ENCODE results near the gene MBD6. TPM values are rescaled to one million over a fixed set of nuclear protein-coding genes. Genes with fewer than 3 reads are reported as not detected.
A peak's percentile ranks its signal among the peaks of the same experiment; 100 is the strongest.

The MBD6 gene
- total RNA-seq, 1 donor from 2014 or later, result 58.5 TPM

- Histone ChIP-seq H3K4me1 (ENCODE audit: insufficient read depth, low read length) (peaks cover 17% of the 10 kb centered on the region), H3K4me3 (ENCODE audit: insufficient read depth, low read depth, low read length) (no peak overlapping the region), H3K27ac (ENCODE audit: low read depth, low read length) (no peak overlapping the region), H3K79me2 (ENCODE audit: insufficient read depth, low read length) (peaks cover 3% of the 10 kb centered on the region), H2AFZ (ENCODE audit: low read depth, low read length) (no peak overlapping the region), H3K27me3 (ENCODE audit: insufficient read depth, low read length) (peaks cover 10% of the 10 kb centered on the region), H3K9ac (ENCODE audit: low read length) (no peak overlapping the region), H3K4me2 (ENCODE audit: low read length) (peak overlapping the region; percentile 69), H3K9me3 (ENCODE audit: insufficient read depth, low read depth, low read length) (no peaks in the 10 kb centered on the region), H4K20me1 (ENCODE audit: insufficient read depth, low read length) (peaks cover 7% of the 10 kb centered on the region), H3K36me3 (ENCODE audit: insufficient read depth, low read length) (no peaks in the 10 kb centered on the region)
- no peak overlapping the region for H3K27ac Mint-ChIP-seq (ENCODE audit: unreplicated experiment)
- peaks cover 3% of the 10 kb centered on the region for H3K36me3 Mint-ChIP-seq (ENCODE audit: low read depth, unreplicated experiment)
- H3K4me1 Mint-ChIP-seq (ENCODE audit: low read depth, unreplicated experiment), result peaks cover 28% of the 10 kb centered on the region
- peak overlapping the region; percentile 86 for H3K4me3 Mint-ChIP-seq (ENCODE audit: unreplicated experiment)
- H3K27me3 Mint-ChIP-seq (ENCODE audit: low read depth, unreplicated experiment), result peaks cover 11% of the 10 kb centered on the region
- H3K9me3 Mint-ChIP-seq (ENCODE audit: unreplicated experiment), result peaks cover 3% of the 10 kb centered on the region
- DNase-seq (ENCODE audit: low read depth) (no peak), FAIRE-seq (no peak)
- TF ChIP-seq CTCF (IDR thresholded peaks at IDR 0.05; ENCODE audit: insufficient read depth, low read depth, low read length) (no peak), EZH2 (IDR thresholded peaks at IDR 0.05; ENCODE audit: insufficient read depth, low read length) (no peak)
Measured at GRCh38 chr12:57551637-57552305, 29.1 kb downstream of the MBD6 start.

- no peak overlapping the region for H3K9ac ChIP-seq (ENCODE audit: low read length)
- H3K27ac ChIP-seq (ENCODE audit: low read depth, low read length), result no peak overlapping the region
- peaks cover 15% of the 10 kb centered on the region for H3K4me1 ChIP-seq (ENCODE audit: insufficient read depth, low read length)
- Mint-ChIP-seq H3K4me3 (ENCODE audit: unreplicated experiment) (peak overlapping the region; percentile 56), H3K36me3 (ENCODE audit: low read depth, unreplicated experiment) (peaks cover 3% of the 10 kb centered on the region), H3K27me3 (ENCODE audit: low read depth, unreplicated experiment) (peaks cover 11% of the 10 kb centered on the region), H3K27ac (ENCODE audit: unreplicated experiment) (peak overlapping the region; percentile 8), H3K9me3 (ENCODE audit: unreplicated experiment) (peaks cover 3% of the 10 kb centered on the region), H3K4me1 (ENCODE audit: low read depth, unreplicated experiment) (peaks cover 28% of the 10 kb centered on the region)
- H3K4me2 ChIP-seq (ENCODE audit: low read length), result peak overlapping the region; percentile 69
- no peak for DNase-seq (ENCODE audit: low read depth)
- H3K79me2 ChIP-seq (ENCODE audit: insufficient read depth, low read length), result no peaks in the 10 kb centered on the region
- no peak overlapping the region for H2AFZ ChIP-seq (ENCODE audit: low read depth, low read length)
- no peak for TF ChIP-seq CTCF (IDR thresholded peaks at IDR 0.05; ENCODE audit: insufficient read depth, low read depth, low read length)
- TF ChIP-seq EZH2 (IDR thresholded peaks at IDR 0.05; ENCODE audit: insufficient read depth, low read length), result no peak
- H3K4me3 ChIP-seq (ENCODE audit: insufficient read depth, low read depth, low read length), result peak overlapping the region; percentile 18
- no peak for FAIRE-seq
- peaks cover 7% of the 10 kb centered on the region for H4K20me1 ChIP-seq (ENCODE audit: insufficient read depth, low read length)
- H3K9me3 ChIP-seq (ENCODE audit: insufficient read depth, low read depth, low read length), result no peaks in the 10 kb centered on the region
- no peaks in the 10 kb centered on the region for H3K36me3 ChIP-seq (ENCODE audit: insufficient read depth, low read length)
- H3K27me3 ChIP-seq (ENCODE audit: insufficient read depth, low read length), result peaks cover 10% of the 10 kb centered on the region
Measured at GRCh38 chr12:57552306-57552651, 29.7 kb downstream of the MBD6 start.

GRCh38 chr12:57552835-57553313, 30.2 kb downstream of the MBD6 start:
- no peak for TF ChIP-seq CTCF (IDR thresholded peaks at IDR 0.05; ENCODE audit: insufficient read depth, low read depth, low read length)
- TF ChIP-seq EZH2 (IDR thresholded peaks at IDR 0.05; ENCODE audit: insufficient read depth, low read length), result no peak
- H3K4me2 ChIP-seq (ENCODE audit: low read length), result peak overlapping the region; percentile 69
- Mint-ChIP-seq H3K27me3 (ENCODE audit: low read depth, unreplicated experiment) (peaks cover 11% of the 10 kb centered on the region), H3K4me3 (ENCODE audit: unreplicated experiment) (peak overlapping the region; percentile 63), H3K9me3 (ENCODE audit: unreplicated experiment) (peaks cover 3% of the 10 kb centered on the region), H3K4me1 (ENCODE audit: low read depth, unreplicated experiment) (peaks cover 28% of the 10 kb centered on the region), H3K27ac (ENCODE audit: unreplicated experiment) (peak overlapping the region; percentile 8), H3K36me3 (ENCODE audit: low read depth, unreplicated experiment) (peaks cover 3% of the 10 kb centered on the region)
- H3K79me2 ChIP-seq (ENCODE audit: insufficient read depth, low read length), result no peaks in the 10 kb centered on the region
- no peak overlapping the region for H3K27ac ChIP-seq (ENCODE audit: low read depth, low read length)
- peak overlapping the region; percentile 14 for H2AFZ ChIP-seq (ENCODE audit: low read depth, low read length)
- H3K9ac ChIP-seq (ENCODE audit: low read length), result no peak overlapping the region
- DNase-seq (ENCODE audit: low read depth) (peak; percentile 47), FAIRE-seq (no peak)
- peak overlapping the region; percentile 18 for H3K4me3 ChIP-seq (ENCODE audit: insufficient read depth, low read depth, low read length)
- H4K20me1 ChIP-seq (ENCODE audit: insufficient read depth, low read length), result peaks cover 7% of the 10 kb centered on the region
- H3K36me3 ChIP-seq (ENCODE audit: insufficient read depth, low read length), result no peaks in the 10 kb centered on the region
- no peaks in the 10 kb centered on the region for H3K9me3 ChIP-seq (ENCODE audit: insufficient read depth, low read depth, low read length)
- peaks cover 13% of the 10 kb centered on the region for H3K4me1 ChIP-seq (ENCODE audit: insufficient read depth, low read length)
- H3K27me3 ChIP-seq (ENCODE audit: insufficient read depth, low read length), result peaks cover 10% of the 10 kb centered on the region
